HepG2 (cell line): ENCODE measurements around the gene FUBP3. TPM values are rescaled to one million over a fixed set of nuclear protein-coding genes. Genes with fewer than 3 reads are reported as not detected.
A peak's percentile ranks its signal among the peaks of the same experiment; 100 is the strongest.

Experiments used
- AKAP8 ChIP-seq: sonication (generic); formaldehyde crosslinking; IDR thresholded peaks from 2 replicates; pipeline ENCODE4 v1.5.1; 2020; ENCODE audit warnings: mild to moderate bottlenecking, missing genetic modification reagents
- ARNT ChIP-seq: fragments of 450-650 bp; IDR thresholded peaks from 2 replicates; pipeline ENCODE4 v1.6.1; 2017
- BORCS8-MEF2B ChIP-seq: sonication (generic); formaldehyde crosslinking; IDR thresholded peaks from 2 replicates; pipeline ENCODE4 v1.8.0; 2022; ENCODE audit warnings: mild to moderate bottlenecking, missing genetic modification reagents
- CHD4 ChIP-seq: fragments of 200-600 bp; sonication (generic); IDR thresholded peaks from 2 replicates; pipeline ENCODE4 v1.7.0; 2017; ENCODE audit warnings: mild to moderate bottlenecking, low read length, borderline replicate concordance
- CREB1 ChIP-seq, 2 experiments: fragments of 450-650 bp in 1 of 2; IDR thresholded peaks; 2 replicates each; pipeline ENCODE4 v1.6.1; 2016 to 2017; ENCODE audit warnings: control low read depth in 1 of 2, mild to moderate bottlenecking in 1 of 2, missing compliant biosample characterization in 1 of 2, missing genetic modification characterization in 1 of 2
- DR1 ChIP-seq: sonication (generic); formaldehyde crosslinking; IDR thresholded peaks from 2 replicates; pipeline ENCODE4 v1.8.0; 2021; ENCODE audit warnings: mild to moderate bottlenecking, missing genetic modification reagents, inconsistent platforms
- HDAC2 ChIP-seq: sonication (generic); formaldehyde crosslinking; IDR thresholded peaks from 2 replicates; pipeline ENCODE4 v1.4.0; 2020; ENCODE audit warnings: missing genetic modification reagents
- HNRNPLL ChIP-seq: fragments of 200-400 bp; formaldehyde crosslinking; IDR thresholded peaks from 2 replicates; pipeline ENCODE4 v1.6.1; 2017; ENCODE audit warnings: mild to moderate bottlenecking, low read depth, low read length; ENCODE audit not compliant: poor library complexity, severe bottlenecking
- KMT2A ChIP-seq: sonication (generic); formaldehyde crosslinking; IDR thresholded peaks from 2 replicates; pipeline ENCODE4 v1.4.0; 2020; ENCODE audit warnings: missing genetic modification reagents
- MXD4 ChIP-seq: IDR thresholded peaks from 2 replicates; pipeline ENCODE4 v1.6.1; 2016; ENCODE audit warnings: mild to moderate bottlenecking, missing biosample characterization, missing genetic modification reagents
- NRL ChIP-seq: sonication (generic); formaldehyde crosslinking; IDR thresholded peaks from 2 replicates; pipeline ENCODE4 v1.5.0; 2020; ENCODE audit warnings: missing genetic modification reagents, mild to moderate bottlenecking, moderate library complexity, borderline replicate concordance
- REXO4 ChIP-seq: sonication (generic); formaldehyde crosslinking; IDR thresholded peaks from 2 replicates; pipeline ENCODE4 v1.8.0; 2022; ENCODE audit warnings: missing genetic modification reagents, mild to moderate bottlenecking, borderline replicate concordance
- SETDB1 ChIP-seq: sonication (generic); formaldehyde crosslinking; IDR thresholded peaks from 2 replicates; pipeline ENCODE4 v1.5.1; 2020; ENCODE audit warnings: missing genetic modification reagents, mild to moderate bottlenecking, borderline replicate concordance
- U2AF2 ChIP-seq: fragments of 200-400 bp; formaldehyde crosslinking; IDR thresholded peaks from 2 replicates; pipeline ENCODE4 v1.6.1; 2017; ENCODE audit warnings: low read depth, mild to moderate bottlenecking, low read length
- ZBTB7B ChIP-seq: sonication (generic); formaldehyde crosslinking; IDR thresholded peaks from 2 replicates; pipeline ENCODE4 v1.4.0; 2020; ENCODE audit warnings: missing genetic modification reagents
- ZFP36L2 ChIP-seq: sonication (generic); formaldehyde crosslinking; IDR thresholded peaks from 2 replicates; pipeline ENCODE4 v1.4.0; 2020; ENCODE audit warnings: missing genetic modification reagents
- ZKSCAN8 ChIP-seq: IDR thresholded peaks from 2 replicates; pipeline ENCODE4 v1.6.1; 2016; ENCODE audit warnings: borderline replicate concordance, missing genetic modification reagents, missing compliant biosample characterization
- ZNF205 ChIP-seq: IDR thresholded peaks from 2 replicates; pipeline ENCODE4 v1.6.1; 2018; ENCODE audit warnings: missing biosample characterization, missing genetic modification reagents
- ZNF768 ChIP-seq: sonication (generic); formaldehyde crosslinking; IDR thresholded peaks from 2 replicates; pipeline ENCODE4 v1.4.0; 2020; ENCODE audit warnings: missing genetic modification reagents
- ZNF816 ChIP-seq: sonication (generic); formaldehyde crosslinking; IDR thresholded peaks from 2 replicates; pipeline ENCODE4 v1.8.0; 2022; ENCODE audit warnings: missing genetic modification reagents, mild to moderate bottlenecking, borderline replicate concordance
- ZNF879 ChIP-seq: sonication (generic); formaldehyde crosslinking; IDR thresholded peaks from 2 replicates; pipeline ENCODE4 v1.8.1; 2023; ENCODE audit warnings: missing genetic modification reagents
- polyA plus RNA-seq, 8 experiments: library from polyadenylated mRNA; depleted of rRNA in 3 of 8; stranded (reverse) in 7 of 8; unstranded in 1 of 8; fragments of >200 nt; fragmentation: Illumina TruSeq in 4 of 8; extraction: Trizol in 4 of 8; gene quantifications; 2 replicates each; pipeline versions ENCODE4 v1.2.1 to v1.2.3, GENCODE V29; 2011 to 2016; ENCODE audit warnings: low read depth in 4 of 8, missing spikeins in 1 of 8, mixed read lengths in 1 of 8; ENCODE audit not compliant: insufficient read depth in 1 of 8
- total RNA-seq, 5 experiments: library from RNA; depleted of rRNA; stranded (reverse); fragments of >200 nt; fragmentation: Illumina TruSeq; extraction: Trizol; gene quantifications; 2 replicates each; pipeline ENCODE4 v1.2.3, GENCODE V29; 2016; ENCODE audit warnings: low read depth in 1 of 5
- TF ChIP-seq, protein P1 (sequence below), 2 experiments: sonication (generic) in 1 of 2; formaldehyde crosslinking in 1 of 2; IDR thresholded peaks; 2 replicates each; pipeline versions ENCODE4 v1.4.0 to v1.6.1; 2018 to 2020; ENCODE audit warnings: missing genetic modification reagents in 2 of 2, borderline replicate concordance in 1 of 2, low read depth in 1 of 2, mild to moderate bottlenecking in 1 of 2, missing biosample characterization in 1 of 2
- TF ChIP-seq, protein P2 (sequence below): IDR thresholded peaks from 2 replicates; pipeline ENCODE4 v1.6.1; 2016; ENCODE audit warnings: low read depth, control low read depth

FUBP3 gene
- total and polyA plus RNA-seq, 2 of the 13 experiments (the other 11 are each of a cell fraction or from before 2014, with no cell fraction given): 28.7 to 40.0 TPM

DNA sequence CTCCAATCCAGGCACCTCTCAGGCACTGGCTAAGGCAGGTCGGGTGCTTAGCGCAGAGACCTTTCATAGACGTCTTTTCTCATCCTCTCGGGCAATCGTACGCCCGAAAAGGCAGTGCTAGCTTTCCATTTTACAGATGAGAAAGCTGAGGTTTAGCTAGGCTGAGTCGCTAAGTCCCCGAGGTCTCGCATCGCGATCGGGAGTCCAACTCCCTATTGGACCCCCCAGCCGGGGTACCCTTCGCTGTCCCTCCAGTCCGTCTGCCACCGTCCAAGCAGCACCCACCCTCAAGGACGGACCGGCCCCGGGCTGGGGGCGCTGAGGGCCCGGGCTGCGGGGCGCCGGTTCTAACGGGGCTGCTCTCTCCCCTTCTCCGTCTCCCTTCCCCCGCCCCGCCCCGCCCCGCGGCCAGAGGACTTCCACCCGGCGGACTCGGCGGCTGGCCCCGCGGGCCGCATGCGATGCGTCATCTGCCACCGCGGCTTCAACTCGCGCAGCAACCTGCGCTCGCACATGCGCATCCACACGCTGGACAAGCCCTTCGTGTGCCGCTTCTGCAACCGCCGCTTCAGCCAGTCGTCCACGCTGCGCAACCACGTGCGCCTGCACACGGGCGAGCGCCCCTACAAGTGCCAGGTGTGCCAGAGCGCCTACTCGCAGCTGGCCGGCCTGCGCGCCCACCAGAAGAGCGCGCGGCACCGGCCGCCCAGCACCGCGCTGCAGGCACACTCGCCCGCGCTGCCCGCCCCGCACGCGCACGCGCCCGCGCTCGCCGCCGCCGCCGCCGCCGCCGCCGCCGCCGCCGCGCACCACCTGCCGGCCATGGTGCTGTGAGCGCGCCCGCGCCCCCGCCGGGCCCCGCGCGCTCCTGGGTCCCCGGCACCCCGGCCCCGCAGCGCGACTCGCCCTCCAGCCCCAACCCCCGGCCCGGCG, 101.7 kb downstream of the FUBP3 start (continued):
- TF ChIP-seq, protein P1, sequence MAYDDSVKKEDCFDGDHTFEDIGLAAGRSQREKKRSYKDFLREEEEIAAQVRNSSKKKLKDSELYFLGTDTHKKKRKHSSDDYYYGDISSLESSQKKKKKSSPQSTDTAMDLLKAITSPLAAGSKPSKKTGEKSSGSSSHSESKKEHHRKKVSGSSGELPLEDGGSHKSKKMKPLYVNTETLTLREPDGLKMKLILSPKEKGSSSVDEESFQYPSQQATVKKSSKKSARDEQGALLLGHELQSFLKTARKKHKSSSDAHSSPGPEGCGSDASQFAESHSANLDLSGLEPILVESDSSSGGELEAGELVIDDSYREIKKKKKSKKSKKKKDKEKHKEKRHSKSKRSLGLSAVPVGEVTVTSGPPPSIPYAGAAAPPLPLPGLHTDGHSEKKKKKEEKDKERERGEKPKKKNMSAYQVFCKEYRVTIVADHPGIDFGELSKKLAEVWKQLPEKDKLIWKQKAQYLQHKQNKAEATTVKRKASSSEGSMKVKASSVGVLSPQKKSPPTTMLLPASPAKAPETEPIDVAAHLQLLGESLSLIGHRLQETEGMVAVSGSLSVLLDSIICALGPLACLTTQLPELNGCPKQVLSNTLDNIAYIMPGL (CRISPR knock-in tag; IDR thresholded peaks at IDR 0.05; ENCODE audit: borderline replicate concordance in 1 of 2, low read depth in 1 of 2): no peak
- TF ChIP-seq CHD4: no peak
- TF ChIP-seq BORCS8-MEF2B (CRISPR knock-in tag): peak; percentile 87
- TF ChIP-seq ZBTB7B (CRISPR knock-in tag): no peak
- peak; percentile 71 for TF ChIP-seq MXD4
- peak; percentile 74; the same call in 1 of the 2 replicates for TF ChIP-seq ZNF879 (CRISPR knock-in tag)
- peak; percentile 43; the same call in 1 of the 2 replicates for TF ChIP-seq DR1 (CRISPR knock-in tag)
- no peak for TF ChIP-seq ZNF816 (CRISPR knock-in tag)
- no peak for TF ChIP-seq SETDB1
- no peak for TF ChIP-seq ARNT
- TF ChIP-seq ZNF768 (CRISPR knock-in tag): peak; percentile 54; the same call in 1 of the 2 replicates
- 0 out of 2 replicates have a peak, but pooled peaks have one; percentile 30 for TF ChIP-seq AKAP8 (CRISPR knock-in tag)
- TF ChIP-seq HDAC2 (CRISPR knock-in tag): peak; percentile 53; the same call in 1 of the 2 replicates
- TF ChIP-seq KMT2A (CRISPR knock-in tag): no peak
- peak; percentile 71 for TF ChIP-seq HNRNPLL
- no peak for TF ChIP-seq U2AF2
- TF ChIP-seq, protein P2, sequence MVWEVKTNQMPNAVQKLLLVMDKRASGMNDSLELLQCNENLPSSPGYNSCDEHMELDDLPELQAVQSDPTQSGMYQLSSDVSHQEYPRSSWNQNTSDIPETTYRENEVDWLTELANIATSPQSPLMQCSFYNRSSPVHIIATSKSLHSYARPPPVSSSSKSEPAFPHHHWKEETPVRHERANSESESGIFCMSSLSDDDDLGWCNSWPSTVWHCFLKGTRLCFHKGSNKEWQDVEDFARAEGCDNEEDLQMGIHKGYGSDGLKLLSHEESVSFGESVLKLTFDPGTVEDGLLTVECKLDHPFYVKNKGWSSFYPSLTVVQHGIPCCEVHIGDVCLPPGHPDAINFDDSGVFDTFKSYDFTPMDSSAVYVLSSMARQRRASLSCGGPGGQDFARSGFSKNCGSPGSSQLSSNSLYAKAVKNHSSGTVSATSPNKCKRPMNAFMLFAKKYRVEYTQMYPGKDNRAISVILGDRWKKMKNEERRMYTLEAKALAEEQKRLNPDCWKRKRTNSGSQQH (CRISPR knock-in tag): no peak
- TF ChIP-seq ZKSCAN8 (CRISPR knock-in tag): peak; percentile 49; the same call in 1 of the 2 replicates
- peak; percentile 61; the same call in 1 of the 2 replicates for TF ChIP-seq NRL
- 0 out of 2 replicates have a peak, but pooled peaks have one; percentile 61 for TF ChIP-seq ZNF205
- no peak for TF ChIP-seq REXO4
- peak; percentile 48 for TF ChIP-seq CREB1 (IDR thresholded peaks at IDR 0.05)
- no peak for TF ChIP-seq CREB1 (CRISPR knock-in tag; IDR thresholded peaks at IDR 0.05)
- no peak for TF ChIP-seq ZFP36L2 (CRISPR knock-in tag)
